Fibroblast of skin of back (primary cell): ENCODE results near the gene ITGB1. TPM values are rescaled to one million over a fixed set of nuclear protein-coding genes. Genes with fewer than 3 reads are reported as not detected.
A peak's percentile ranks its signal among the peaks of the same experiment; 100 is the strongest.
"Not testable (repeated sequence)": the region's sequence is repeated elsewhere in the genome, so short reads cannot be mapped to it uniquely, and the experiment has no call there.

Experiments
- DNase-seq: peaks from one replicate; pipeline ENCODE4 v3.0.0-alpha.2; 2013
- polyA plus RNA-seq, 2 experiments: library from polyadenylated mRNA; unstranded; fragments of 120-200 nt; gene quantifications; one replicate each; pipeline ENCODE4 v1.2.1, GENCODE V29; 2013; ENCODE audit not compliant: insufficient read length in 2 of 2

ITGB1 gene
- polyA plus RNA-seq (2013, experiment 1 of 2; ENCODE audit: insufficient read length): 1,900 TPM
- 2,563 TPM for polyA plus RNA-seq (2013, experiment 2 of 2; ENCODE audit: insufficient read length)

- DNase-seq: peak; percentile 98
Measured at GRCh38 chr10:32958085-32959005, at the start of gene ITGB1. Gene ITGB1, minus strand, starts transcription at chr10:32958230. Its CDS starts 22,672 bp downstream, at chr10:32935558.

- no peak for DNase-seq
Measured at GRCh38 chr10:33006342-33006887, 48.4 kb upstream of the ITGB1 start.

DNA sequence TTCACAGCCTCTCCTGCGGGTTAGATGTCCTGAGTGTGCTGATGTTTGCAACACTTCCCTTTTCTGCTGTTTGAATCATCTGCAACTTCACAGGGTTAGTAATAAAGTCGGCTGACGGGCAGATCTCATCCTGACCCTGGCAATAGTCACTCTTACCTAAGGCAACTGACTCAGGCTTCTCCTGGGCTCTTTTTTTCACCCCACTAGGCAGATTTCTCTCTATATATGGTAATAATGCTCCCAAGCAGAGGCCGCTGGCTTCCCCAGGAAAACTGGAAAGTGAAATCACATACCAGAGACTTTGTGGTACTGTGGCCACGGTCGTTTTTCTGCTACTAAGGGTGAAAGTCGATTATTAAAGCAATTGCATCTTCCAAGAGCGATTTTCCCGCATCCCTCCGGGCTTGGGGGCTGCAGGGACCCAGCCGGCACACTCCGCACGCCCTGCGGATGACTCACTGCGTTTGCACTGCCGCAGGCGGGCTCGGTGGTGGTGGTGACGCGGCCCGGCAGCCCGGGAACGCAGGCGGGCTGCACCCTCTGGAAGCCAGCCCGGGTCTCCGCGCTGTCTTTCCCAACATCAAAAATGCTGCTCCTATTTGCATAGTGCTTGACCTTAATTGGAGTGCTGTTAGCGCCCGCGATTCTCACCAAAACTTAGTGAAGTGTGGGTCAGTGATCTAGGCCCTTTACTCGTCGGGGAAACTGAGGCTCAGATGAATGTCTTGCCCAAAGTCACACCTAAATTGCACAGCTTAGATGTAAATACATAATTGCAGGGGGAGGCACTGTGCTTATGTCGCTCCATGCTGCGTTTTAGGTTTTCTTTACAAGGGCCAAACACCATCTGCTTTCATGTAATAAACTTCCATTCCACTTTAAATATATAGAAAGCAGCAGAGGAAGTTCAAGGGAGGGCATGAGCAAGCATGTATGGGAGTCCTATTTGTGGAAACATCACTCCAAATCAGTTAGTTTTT is 47.6 kb upstream of the ITGB1 start:
- peak; percentile 96 for DNase-seq

DNA sequence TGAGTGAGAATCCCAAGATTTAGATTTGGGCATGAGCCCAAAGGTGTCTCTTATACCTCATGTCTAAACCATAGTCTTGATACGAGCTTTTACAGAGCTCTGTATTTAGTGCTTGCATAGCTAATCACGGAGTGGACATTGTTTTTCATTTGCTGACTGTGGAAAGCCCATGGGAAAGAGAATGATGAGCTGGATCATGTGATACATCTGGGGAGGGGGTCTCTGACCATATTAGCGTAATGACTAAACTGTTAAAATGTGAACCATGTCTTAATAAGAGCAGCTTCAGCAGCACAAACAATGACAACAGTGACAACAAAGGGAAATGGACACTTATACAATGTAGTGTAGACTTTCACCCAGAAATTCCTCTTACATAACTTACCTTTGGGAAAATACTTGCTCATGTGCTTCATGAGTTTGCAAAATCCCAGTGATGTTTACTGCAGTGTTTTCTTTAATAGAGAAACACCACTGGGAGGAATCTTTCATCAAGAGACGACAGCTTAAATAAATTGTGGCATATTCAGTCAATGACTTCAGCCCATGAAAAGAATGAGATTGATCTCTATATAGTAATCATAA is 44.0 kb upstream of the ITGB1 start:
- DNase-seq: no peak

DNA sequence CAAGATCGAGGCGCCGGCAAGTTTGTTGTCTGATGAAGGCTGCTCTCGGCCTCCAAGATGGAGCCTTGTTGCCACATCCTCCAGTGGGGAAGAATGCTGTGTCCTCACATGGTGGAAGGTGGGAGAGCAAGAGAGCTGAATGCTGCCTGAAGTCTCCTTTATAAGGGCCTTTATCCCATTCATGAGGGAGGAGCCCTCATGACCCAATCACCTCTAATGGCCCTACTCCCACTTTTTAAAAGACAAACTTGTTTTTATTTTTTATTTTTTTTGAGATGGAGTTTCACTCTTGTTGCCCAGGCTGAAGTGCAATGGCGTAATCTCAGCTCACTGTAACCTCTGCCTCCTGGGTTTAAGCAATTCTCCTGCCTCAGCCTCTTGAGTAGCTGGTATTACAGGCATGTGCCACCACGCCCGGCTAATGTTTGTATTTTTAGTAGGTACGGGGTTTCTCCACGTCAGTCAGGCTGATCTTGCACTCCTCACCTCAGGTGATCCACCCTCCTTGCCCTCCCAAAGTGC is 40.1 kb upstream of the ITGB1 start:
- not testable (repeated sequence) for DNase-seq

DNA sequence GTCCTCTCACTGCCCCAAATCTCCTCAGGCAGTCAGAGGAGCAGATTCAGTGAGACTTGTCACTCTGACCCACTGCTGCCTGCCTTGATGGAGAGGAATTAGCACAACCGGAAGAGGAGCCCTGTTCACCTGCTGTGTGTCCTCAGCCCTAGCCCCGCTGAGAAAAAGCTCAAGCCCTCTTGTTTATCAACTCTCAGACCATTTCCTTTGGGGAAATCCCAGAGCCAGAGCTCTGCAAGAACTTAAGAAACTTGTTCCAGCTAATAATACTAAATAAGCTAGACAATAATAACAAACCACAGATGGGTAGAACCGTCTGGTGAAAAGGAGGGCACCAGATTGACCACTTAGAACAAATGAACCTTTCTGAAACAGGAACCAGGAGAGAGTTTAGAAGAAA is 37.7 kb upstream of the ITGB1 start:
- DNase-seq: no peak

- DNase-seq: no peak
Measured at GRCh38 chr10:32995066-32995622, 37.1 kb upstream of the ITGB1 start.

GRCh38 chr10:32994632-32995031 is 36.6 kb upstream of the ITGB1 start:
- DNase-seq: not testable (repeated sequence)

DNA sequence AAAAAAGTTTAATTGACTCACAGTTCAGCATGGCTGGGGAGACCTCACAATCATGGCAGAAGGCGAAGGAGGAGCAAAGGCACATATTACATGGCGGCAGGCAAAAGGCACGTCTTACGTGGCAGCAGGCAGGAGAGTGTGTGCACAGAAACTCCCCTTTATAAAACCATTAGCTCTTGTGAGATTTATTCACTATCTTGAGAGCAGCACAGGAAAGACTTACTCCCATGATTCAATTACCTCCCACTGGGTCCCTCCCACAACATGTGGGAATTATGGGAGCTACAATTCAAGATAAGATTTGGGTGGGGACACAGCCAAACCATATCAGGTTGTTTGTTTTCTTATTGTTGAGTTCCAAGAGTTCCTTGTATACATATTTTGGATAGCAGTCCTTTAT is 34.3 kb upstream of the ITGB1 start:
- not testable (repeated sequence) for DNase-seq

DNA sequence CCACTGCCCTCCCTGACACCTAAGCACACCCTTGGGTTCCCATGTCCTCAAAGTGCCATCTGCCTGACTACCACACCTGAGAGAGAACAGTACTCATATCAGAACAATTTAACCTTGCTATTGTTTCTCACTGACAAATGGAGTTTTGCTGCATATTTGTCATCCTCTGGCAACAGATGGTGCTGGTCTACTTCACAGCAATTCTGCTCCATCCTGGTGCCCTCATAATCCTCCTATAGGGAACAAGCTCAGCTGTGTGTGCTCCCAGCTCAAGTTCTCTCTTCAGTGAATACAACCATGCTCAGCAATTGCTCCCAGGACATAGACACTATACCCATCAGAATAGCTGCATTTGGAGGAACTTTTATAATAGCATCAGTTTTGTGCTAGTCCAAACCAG is 32.8 kb upstream of the ITGB1 start:
- no peak for DNase-seq

GRCh38 chr10:32988604-32989003 is 30.6 kb upstream of the ITGB1 start:
- DNase-seq: no peak

DNA sequence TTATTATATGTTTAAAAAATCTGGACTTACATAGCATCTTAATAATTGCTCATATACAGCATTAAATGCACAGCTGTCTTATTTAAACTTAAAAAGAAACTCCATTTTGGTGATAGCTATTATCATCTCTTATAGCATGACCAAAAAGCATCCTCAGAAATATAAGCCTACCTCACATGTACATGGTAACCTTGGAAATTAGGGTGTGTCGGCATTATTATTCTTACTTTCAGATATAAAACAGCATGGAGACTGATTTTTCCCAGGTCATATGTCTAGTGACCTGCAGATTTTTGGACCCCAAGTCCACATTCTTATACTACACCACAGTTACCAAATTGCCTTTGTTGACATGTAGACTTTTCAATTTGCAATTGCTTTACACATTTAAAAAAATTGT is 29.1 kb upstream of the ITGB1 start:
- no peak for DNase-seq

GRCh38 chr10:32985775-32986350 is 27.8 kb upstream of the ITGB1 start:
- peak; percentile 71 for DNase-seq

- no peak for DNase-seq
Measured at GRCh38 chr10:32985341-32985764, 27.3 kb upstream of the ITGB1 start.

DNA sequence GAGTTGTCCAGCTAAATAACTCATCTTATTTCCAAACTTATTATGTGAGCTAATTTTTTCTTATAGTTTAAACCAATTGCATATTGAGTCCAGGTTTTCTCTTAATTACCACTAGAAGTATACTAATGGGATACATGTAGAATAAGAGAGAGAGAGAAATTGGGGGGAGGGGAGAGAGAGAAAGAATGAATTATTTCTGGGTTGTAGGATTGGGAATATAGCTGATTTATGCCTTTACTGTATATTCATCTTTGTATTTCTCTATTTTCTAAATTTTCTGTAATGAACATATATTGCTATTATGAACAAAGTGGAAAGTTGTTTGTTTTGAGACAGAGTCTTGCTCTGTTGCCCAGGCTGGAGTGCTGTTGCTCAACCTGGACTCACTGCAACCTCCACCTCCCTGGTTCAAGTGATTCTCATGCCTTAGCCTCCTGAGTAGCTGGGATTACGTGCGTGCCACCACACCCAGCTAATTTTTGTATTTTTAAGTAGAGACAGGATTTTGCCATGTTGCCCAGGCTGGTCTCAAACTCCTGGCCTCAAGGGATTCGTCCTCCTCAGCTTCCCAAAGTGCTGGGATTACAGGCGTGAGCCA is 26.1 kb upstream of the ITGB1 start:
- DNase-seq: no peak

- DNase-seq: peak; percentile 98
Measured at GRCh38 chr10:32982911-32983909, 25.2 kb upstream of the ITGB1 start.

DNA sequence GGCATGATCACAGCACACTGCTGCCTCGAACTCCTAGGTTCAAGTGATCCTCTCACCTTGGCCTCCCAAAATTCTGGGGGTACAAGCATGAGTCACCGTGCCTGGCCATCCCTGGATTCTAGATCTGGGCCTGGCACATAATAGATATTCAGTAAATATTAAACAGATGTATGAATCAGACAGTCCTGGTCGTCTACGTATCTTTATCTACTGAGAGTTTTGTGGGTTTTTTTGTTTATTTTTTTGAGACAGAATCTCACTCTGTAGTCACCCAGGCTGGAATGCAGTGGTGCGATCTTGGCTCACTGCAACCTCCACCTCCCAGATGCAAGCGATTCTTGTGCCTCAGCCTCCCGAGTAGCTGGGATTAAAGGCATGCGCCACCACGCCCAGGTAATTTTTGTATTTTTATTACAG is 24.3 kb upstream of the ITGB1 start:
- DNase-seq: peak; percentile 95

DNA sequence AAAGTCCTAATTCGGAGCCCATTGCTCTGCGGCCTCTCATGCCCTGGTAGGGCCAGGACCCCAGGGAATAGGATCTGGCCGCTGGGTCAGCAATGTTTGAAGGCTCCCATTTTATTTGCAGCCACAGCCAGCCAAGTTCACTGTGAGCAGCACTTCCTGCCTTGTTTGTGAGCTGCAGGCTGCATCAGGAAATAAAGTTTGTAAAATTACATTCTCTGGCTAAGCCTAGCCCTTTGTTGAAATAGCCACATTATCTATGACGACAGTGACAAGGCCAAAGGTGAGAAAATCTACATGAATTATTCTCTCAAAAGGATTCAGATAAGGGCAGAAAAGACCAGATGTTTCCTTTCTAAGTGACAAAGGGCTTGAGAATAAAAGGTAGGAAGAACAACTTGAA is 23.7 kb upstream of the ITGB1 start:
- peak; percentile 50 for DNase-seq
